GM23338 (cell line): Measurements from ENCODE around the gene LCN12. TPM values are rescaled to one million over a fixed set of nuclear protein-coding genes. Genes with fewer than 3 reads are reported as not detected.
A peak's percentile ranks its signal among the peaks of the same experiment; 100 is the strongest.

Source experiments
- ATAC-seq: fragments of 200-7000 bp; cut with Tn5 transposase; 3 replicates; pipeline ENCODE4 v1.9.1; 2020
- DNase-seq: peaks from one replicate; pipeline ENCODE4 v3.0.0-alpha.2; 2015; ENCODE audit warnings: low spot score
- H2AFZ ChIP-seq: fragments of 200-600 bp; sonication (generic); 2 replicates; pipeline ENCODE4 v1.8.0; 2016; ENCODE audit warnings: antibody characterized with exemption, mild to moderate bottlenecking, moderate library complexity
- H3F3A ChIP-seq: fragments of 200-600 bp; sonication (generic); replicated peaks from 2 replicates; pipeline ENCODE4 v1.8.0; 2017; ENCODE audit warnings: antibody characterized with exemption, mixed run types, low read depth
- H3K27ac ChIP-seq: fragments of 200-600 bp; sonication (generic); 2 replicates; pipeline ENCODE4 v1.6.1; 2016; ENCODE audit warnings: low read depth
- H3K27me3 ChIP-seq: fragments of 200-600 bp; sonication (generic); 2 replicates; pipeline ENCODE4 v1.8.0; 2016; ENCODE audit warnings: mild to moderate bottlenecking, mixed run types, moderate library complexity; ENCODE audit not compliant: insufficient read depth
- H3K36me3 ChIP-seq: fragments of 200-600 bp; sonication (generic); 2 replicates; pipeline ENCODE4 v1.8.0; 2016; ENCODE audit warnings: mild to moderate bottlenecking; ENCODE audit not compliant: insufficient read depth
- H3K4me1 ChIP-seq: fragments of 200-600 bp; sonication (generic); 2 replicates; pipeline ENCODE4 v1.8.0; 2016; ENCODE audit warnings: mild to moderate bottlenecking, moderate library complexity; ENCODE audit not compliant: insufficient read depth
- H3K4me2 ChIP-seq: fragments of 200-600 bp; sonication (generic); 2 replicates; pipeline ENCODE4 v1.7.1; 2017; ENCODE audit warnings: mixed run types
- H3K4me3 ChIP-seq: fragments of 200-600 bp; sonication (generic); 2 replicates; pipeline ENCODE4 v1.6.1; 2016; ENCODE audit warnings: mixed run types
- H3K79me2 ChIP-seq: fragments of 200-600 bp; sonication (generic); replicated peaks from 2 replicates; pipeline ENCODE4 v1.8.0; 2017; ENCODE audit warnings: mild to moderate bottlenecking; ENCODE audit not compliant: insufficient read depth
- H3K9me2 ChIP-seq: fragments of 200-600 bp; sonication (generic); 2 replicates; pipeline ENCODE4 v1.8.0; 2017; ENCODE audit not compliant: insufficient read depth
- H4K20me1 ChIP-seq: fragments of 200-600 bp; sonication (generic); replicated peaks from 2 replicates; pipeline ENCODE4 v1.8.0; 2017; ENCODE audit warnings: mild to moderate bottlenecking; ENCODE audit not compliant: insufficient read depth
- H3K27ac Mint-ChIP-seq: 2 replicates; pipeline ENCODE4 v1.8.0; 2020; ENCODE audit warnings: inconsistent platforms, mild to moderate bottlenecking, moderate library complexity, mixed read lengths
- H3K27me3 Mint-ChIP-seq: 3 replicates; pipeline ENCODE4 v1.8.0; 2022; ENCODE audit warnings: low read depth, mild to moderate bottlenecking, moderate library complexity, mixed read lengths, inconsistent platforms; ENCODE audit not compliant: insufficient read depth, poor library complexity
- H3K36me3 Mint-ChIP-seq: 3 replicates; pipeline ENCODE4 v1.8.0; 2021; ENCODE audit warnings: low read depth, mild to moderate bottlenecking, inconsistent platforms, moderate library complexity, mixed read lengths
- H3K4me1 Mint-ChIP-seq: 3 replicates; pipeline ENCODE4 v1.8.0; 2020; ENCODE audit warnings: mild to moderate bottlenecking, inconsistent platforms, mixed read lengths
- H3K4me3 Mint-ChIP-seq: 3 replicates; pipeline ENCODE4 v1.8.0; 2021; ENCODE audit warnings: moderate library complexity, mild to moderate bottlenecking, inconsistent platforms, mixed read lengths
- H3K9me3 Mint-ChIP-seq: 3 replicates; pipeline ENCODE4 v1.8.0; 2020; ENCODE audit warnings: moderate library complexity, mild to moderate bottlenecking, inconsistent platforms, mixed read lengths
- CREB1 ChIP-seq: fragments of 250-450 bp; sonication (Bioruptor Pico); IDR thresholded peaks from 2 replicates; pipeline ENCODE4 v1.5.0; 2020; ENCODE audit warnings: low read depth, mild to moderate bottlenecking, moderate library complexity
- CTCF ChIP-seq, 2 experiments: fragments of 200-600 bp in 1 of 2; sonication (generic) in 1 of 2; conservative IDR thresholded peaks; 2 replicates each; pipeline versions ENCODE4 v1.5.1 to v1.6.1; 2016 to 2017; ENCODE audit warnings: antibody characterized with exemption in 2 of 2, low read depth in 2 of 2, mild to moderate bottlenecking in 2 of 2, moderate library complexity in 1 of 2
- ETS1 ChIP-seq: IDR thresholded peaks from 2 replicates; pipeline ENCODE4 v1.6.1; 2016; ENCODE audit warnings: antibody characterized with exemption
- EZH2 ChIP-seq: fragments of 200-600 bp; sonication (generic); IDR thresholded peaks from one replicate; pipeline ENCODE4 v1.8.0; 2017; ENCODE audit warnings: antibody characterized with exemption, mild to moderate bottlenecking, low read depth; ENCODE audit not compliant: unreplicated experiment
- EZH2phosphoT487 ChIP-seq: fragments of 200-600 bp; sonication (generic); IDR thresholded peaks from one replicate; pipeline ENCODE4 v1.8.1; 2018; ENCODE audit warnings: antibody characterized with exemption; ENCODE audit not compliant: unreplicated experiment
- JUNB ChIP-seq: IDR thresholded peaks from one replicate; pipeline ENCODE4 v1.6.1; 2016; ENCODE audit warnings: antibody characterized with exemption; ENCODE audit not compliant: unreplicated experiment
- NANOG ChIP-seq: IDR thresholded peaks from 2 replicates; pipeline ENCODE4 v1.6.1; 2016; ENCODE audit warnings: antibody characterized with exemption, borderline replicate concordance
- POLR2AphosphoS5 ChIP-seq: IDR thresholded peaks from 2 replicates; pipeline ENCODE4 v1.6.1; 2016; ENCODE audit warnings: antibody characterized with exemption, low read depth
- ZNF114 ChIP-seq: fragments of 250-450 bp; sonication (Bioruptor Pico); IDR thresholded peaks from 2 replicates; pipeline ENCODE4 v1.5.0; 2020; ENCODE audit warnings: mild to moderate bottlenecking, moderate library complexity
- ZNF331 ChIP-seq: fragments of 250-450 bp; sonication (Bioruptor Pico); IDR thresholded peaks from 2 replicates; pipeline ENCODE4 v1.5.0; 2020; ENCODE audit warnings: low read depth, mild to moderate bottlenecking, moderate library complexity
- polyA plus RNA-seq: library from polyadenylated mRNA; unstranded; fragments of >200 nt; fragmentation: Nextera tagmentation; extraction: Ambion mirVana; gene quantifications from 2 replicates; pipeline ENCODE4 v1.2.1, GENCODE V29; 2016
- total RNA-seq: library from RNA; depleted of rRNA; stranded (reverse); fragments of >200 nt; shearing (Covaris generic); gene quantifications from 2 replicates; pipeline ENCODE4 v1.2.3, GENCODE V29; 2014
- TF ChIP-seq, protein P1 (sequence below): IDR thresholded peaks from one replicate; pipeline ENCODE4 v1.6.1; 2018; ENCODE audit warnings: antibody characterized with exemption; ENCODE audit not compliant: unreplicated experiment

The LCN12 gene
- total and polyA plus RNA-seq, 2 experiments from 2014 or later: 0.39 to 0.69 TPM

- no peak within 1 kb of the TSS for H3K27ac ChIP-seq
- TF ChIP-seq EZH2phosphoT487 (no peak), JUNB (no peak), NANOG (no peak)
- Mint-ChIP-seq H3K4me3 (no peak within 1 kb of the TSS; the same call in 2 of the 3 replicates), H3K27ac (no peak within 1 kb of the TSS), H3K36me3 (no peaks in the 10 kb centered on the region), H3K27me3 (peaks cover 14% of the 10 kb centered on the region), H3K4me1 (peaks cover 3% of the 10 kb centered on the region), H3K9me3 (no peaks in the 10 kb centered on the region; the same call in 2 of the 3 replicates)
- H3K4me3 ChIP-seq: peak within 1 kb of the TSS; percentile 55
- H3K9me2 ChIP-seq: no peaks in the 10 kb centered on the region
- H3F3A ChIP-seq: no peaks in the 10 kb centered on the region
- DNase-seq (peak; percentile 39), ATAC-seq (peak; percentile 26)
- no peaks in the 10 kb centered on the region for H3K79me2 ChIP-seq
- peaks cover 37% of the 10 kb centered on the region for H3K27me3 ChIP-seq
- no peaks in the 10 kb centered on the region for H4K20me1 ChIP-seq
- H3K4me1 ChIP-seq: peaks cover 6% of the 10 kb centered on the region; the same call in 1 of the 2 replicates
- H3K36me3 ChIP-seq: no peaks in the 10 kb centered on the region
- H3K4me2 ChIP-seq: peak within 1 kb of the TSS; percentile 86
- 0 out of 2 replicates have a peak within 1 kb of the TSS, but pooled peaks have one; percentile 18 for H2AFZ ChIP-seq
Measured at GRCh38 chr9:136996361-136997292, 44.6 kb downstream of the LCN12 start, which contains the start of gene CLIC3. Gene CLIC3, minus strand, starts transcription at chr9:136996568. Its CDS starts 25 bp downstream, at chr9:136996543.

DNA sequence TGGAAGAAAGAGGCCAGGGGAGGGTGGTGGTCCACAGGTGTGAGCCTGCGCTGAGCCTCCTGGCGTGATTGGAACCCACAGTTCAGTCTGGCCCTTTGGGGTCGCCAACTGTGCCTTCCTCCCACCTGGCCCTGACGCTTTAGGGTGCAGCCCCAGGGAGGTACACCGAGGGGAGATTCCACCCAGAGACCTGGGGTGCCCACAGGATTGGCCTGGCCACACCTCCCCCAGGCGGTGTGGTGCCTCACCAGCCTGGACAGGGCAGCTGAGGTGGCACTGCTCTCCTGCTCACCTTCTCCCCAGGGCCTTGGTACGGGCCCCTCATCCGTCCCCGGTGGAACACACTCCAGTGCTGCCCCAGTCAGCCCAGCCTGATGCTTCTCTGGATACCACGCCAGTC, 45.3 kb downstream of the LCN12 start:
- peaks cover 37% of the 10 kb centered on the region for H3K27me3 ChIP-seq
- no peaks in the 10 kb centered on the region for H3K9me2 ChIP-seq
- no peaks in the 10 kb centered on the region for H3K36me3 Mint-ChIP-seq
- ATAC-seq: no peak
- H3K4me3 ChIP-seq: peak overlapping the region; percentile 43; the same call in 1 of the 2 replicates
- no peaks in the 10 kb centered on the region for H3K79me2 ChIP-seq
- peaks cover 6% of the 10 kb centered on the region; the same call in 1 of the 2 replicates for H3K4me1 ChIP-seq
- peak overlapping the region; percentile 67 for H3K4me2 ChIP-seq
- no peak overlapping the region; the same call in 2 of the 3 replicates for H3K4me3 Mint-ChIP-seq
- H3K4me1 Mint-ChIP-seq: peaks cover 3% of the 10 kb centered on the region
- H3K27ac ChIP-seq: no peak overlapping the region
- 0 out of 2 replicates have a peak overlapping the region, but pooled peaks have one; percentile 18 for H2AFZ ChIP-seq
- H3F3A ChIP-seq: no peaks in the 10 kb centered on the region
- no peaks in the 10 kb centered on the region for H4K20me1 ChIP-seq
- no peak overlapping the region for H3K27ac Mint-ChIP-seq
- H3K9me3 Mint-ChIP-seq: no peaks in the 10 kb centered on the region
- DNase-seq: no peak
- peaks cover 13% of the 10 kb centered on the region for H3K27me3 Mint-ChIP-seq
- no peaks in the 10 kb centered on the region for H3K36me3 ChIP-seq
- TF ChIP-seq ZNF114 (CRISPR knock-in tag) (no peak), CTCF (conservative IDR thresholded peaks at IDR 0.05; ENCODE audit: low read depth in 2 of 2) (no peak), JUNB (no peak), NANOG (no peak), ZNF331 (CRISPR knock-in tag) (no peak), EZH2 (no peak), CREB1 (CRISPR knock-in tag) (no peak), ETS1 (no peak), POLR2AphosphoS5 (no peak), EZH2phosphoT487 (no peak)
- TF ChIP-seq, protein P1, sequence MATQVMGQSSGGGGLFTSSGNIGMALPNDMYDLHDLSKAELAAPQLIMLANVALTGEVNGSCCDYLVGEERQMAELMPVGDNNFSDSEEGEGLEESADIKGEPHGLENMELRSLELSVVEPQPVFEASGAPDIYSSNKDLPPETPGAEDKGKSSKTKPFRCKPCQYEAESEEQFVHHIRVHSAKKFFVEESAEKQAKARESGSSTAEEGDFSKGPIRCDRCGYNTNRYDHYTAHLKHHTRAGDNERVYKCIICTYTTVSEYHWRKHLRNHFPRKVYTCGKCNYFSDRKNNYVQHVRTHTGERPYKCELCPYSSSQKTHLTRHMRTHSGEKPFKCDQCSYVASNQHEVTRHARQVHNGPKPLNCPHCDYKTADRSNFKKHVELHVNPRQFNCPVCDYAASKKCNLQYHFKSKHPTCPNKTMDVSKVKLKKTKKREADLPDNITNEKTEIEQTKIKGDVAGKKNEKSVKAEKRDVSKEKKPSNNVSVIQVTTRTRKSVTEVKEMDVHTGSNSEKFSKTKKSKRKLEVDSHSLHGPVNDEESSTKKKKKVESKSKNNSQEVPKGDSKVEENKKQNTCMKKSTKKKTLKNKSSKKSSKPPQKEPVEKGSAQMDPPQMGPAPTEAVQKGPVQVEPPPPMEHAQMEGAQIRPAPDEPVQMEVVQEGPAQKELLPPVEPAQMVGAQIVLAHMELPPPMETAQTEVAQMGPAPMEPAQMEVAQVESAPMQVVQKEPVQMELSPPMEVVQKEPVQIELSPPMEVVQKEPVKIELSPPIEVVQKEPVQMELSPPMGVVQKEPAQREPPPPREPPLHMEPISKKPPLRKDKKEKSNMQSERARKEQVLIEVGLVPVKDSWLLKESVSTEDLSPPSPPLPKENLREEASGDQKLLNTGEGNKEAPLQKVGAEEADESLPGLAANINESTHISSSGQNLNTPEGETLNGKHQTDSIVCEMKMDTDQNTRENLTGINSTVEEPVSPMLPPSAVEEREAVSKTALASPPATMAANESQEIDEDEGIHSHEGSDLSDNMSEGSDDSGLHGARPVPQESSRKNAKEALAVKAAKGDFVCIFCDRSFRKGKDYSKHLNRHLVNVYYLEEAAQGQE: no peak
